IPS-11a (cell line): Measurements from ENCODE around the gene CHD6.

ENCODE experiments used
- H3K4me3 ChIP-seq: one replicate; pipeline ENCODE4 v1.5.1; 2013; ENCODE audit warnings: low read depth, low read length, control low read depth

CHD6 gene

GRCh38 chr20:41436679-41437078, 181.5 kb downstream of the CHD6 start:
- no peak overlapping the region for H3K4me3 ChIP-seq

- H3K4me3 ChIP-seq: no peak overlapping the region
Observed at GRCh38 chr20:41433203-41433602, 185.0 kb downstream of the CHD6 start.

- H3K4me3 ChIP-seq: no peak overlapping the region
Observed at GRCh38 chr20:41432746-41433145, 185.4 kb downstream of the CHD6 start.

- no peak overlapping the region for H3K4me3 ChIP-seq
Observed at GRCh38 chr20:41428285-41428684, 189.9 kb downstream of the CHD6 start.

GRCh38 chr20:41427833-41428232, 190.3 kb downstream of the CHD6 start:
- H3K4me3 ChIP-seq: no peak overlapping the region

- no peak overlapping the region for H3K4me3 ChIP-seq
Observed at GRCh38 chr20:41426976-41427375, 191.2 kb downstream of the CHD6 start.

GRCh38 chr20:41426086-41426830, 191.9 kb downstream of the CHD6 start:
- H3K4me3 ChIP-seq: no peak overlapping the region

GRCh38 chr20:41425180-41425884, 192.8 kb downstream of the CHD6 start:
- no peak overlapping the region for H3K4me3 ChIP-seq

GRCh38 chr20:41424546-41424945, 193.6 kb downstream of the CHD6 start:
- H3K4me3 ChIP-seq: no peak overlapping the region

GRCh38 chr20:41424011-41424410, 194.2 kb downstream of the CHD6 start:
- no peak overlapping the region for H3K4me3 ChIP-seq

GRCh38 chr20:41422953-41423352, 195.2 kb downstream of the CHD6 start:
- no peak overlapping the region for H3K4me3 ChIP-seq

- no peak overlapping the region for H3K4me3 ChIP-seq
Observed at GRCh38 chr20:41418739-41419293, 199.4 kb downstream of the CHD6 start.

- H3K4me3 ChIP-seq: no peak overlapping the region
Observed at GRCh38 chr20:41418031-41418430, 200.1 kb downstream of the CHD6 start.

- no peak overlapping the region for H3K4me3 ChIP-seq
Observed at GRCh38 chr20:41415191-41415590, 203.0 kb downstream of the CHD6 start.

- H3K4me3 ChIP-seq: no peak overlapping the region
Observed at GRCh38 chr20:41413169-41413568, 205.0 kb downstream of the CHD6 start.

- no peak overlapping the region for H3K4me3 ChIP-seq
Observed at GRCh38 chr20:41412324-41413120, 205.7 kb downstream of the CHD6 start.

GRCh38 chr20:41411391-41411847, 206.8 kb downstream of the CHD6 start:
- H3K4me3 ChIP-seq: no peak overlapping the region

- H3K4me3 ChIP-seq: no peak overlapping the region
Observed at GRCh38 chr20:41408986-41409385, 209.2 kb downstream of the CHD6 start.

- no peak overlapping the region for H3K4me3 ChIP-seq
Observed at GRCh38 chr20:41408156-41408794, 209.9 kb downstream of the CHD6 start.

GRCh38 chr20:41407607-41408006, 210.6 kb downstream of the CHD6 start:
- no peak overlapping the region for H3K4me3 ChIP-seq
